ENCODE data around the gene MDP1. TPM values are rescaled to one million over a fixed set of nuclear protein-coding genes. Genes with fewer than 3 reads are reported as not detected.

MDP1 gene
- total RNA-seq (22.8 TPM), polyA plus RNA-seq (ENCODE audit: insufficient read depth, low read depth, low replicate concordance) (55.4 TPM)
- long read RNA-seq, donor 1, transcript MDP1-201 (6 exons, 730 nt): major isoform, 9 of 11 reads
- long read RNA-seq, donor 1, partial matches to known transcripts: 0 of 11 reads
- long read RNA-seq, donor 1, other reads (novel, unspliced or antisense): 0 of 11 reads
- long read RNA-seq, donor 2, transcript MDP1-201 (6 exons, 730 nt): major isoform, 6 of 12 reads
- long read RNA-seq, donor 2, partial matches to known transcripts: 0 of 12 reads
- long read RNA-seq, donor 2, other reads (novel, unspliced or antisense): 0 of 12 reads
- long read RNA-seq, donor 3, transcript MDP1-201 (6 exons, 730 nt): major isoform, 10 of 14 reads
- long read RNA-seq, donor 3, partial matches to known transcripts: 0 of 14 reads
- long read RNA-seq, donor 3, other reads (novel, unspliced or antisense): 0 of 14 reads
- long read RNA-seq, donor 4, transcript MDP1-201 (6 exons, 730 nt): major isoform, 9 of 15 reads
- long read RNA-seq, donor 4, partial matches to known transcripts: 0 of 15 reads
- long read RNA-seq, donor 4, other reads (novel, unspliced or antisense): 0 of 15 reads
- long read RNA-seq, donor 5: 0 reads
- long read RNA-seq, donor 6, transcript MDP1-206 (4 exons, 889 nt): minor isoform, 9 of 54 reads
- long read RNA-seq, donor 6, transcript MDP1-202 (5 exons, 582 nt): minor isoform, 9 of 54 reads
- long read RNA-seq, donor 6, transcript MDP1-201 (6 exons, 730 nt): major isoform, 29 of 54 reads
- long read RNA-seq, donor 6, partial matches to known transcripts: 0 of 54 reads
- long read RNA-seq, donor 6, other reads (novel, unspliced or antisense): 6 of 54 reads
- long read RNA-seq, donor 7, transcript MDP1-201 (6 exons, 730 nt): major isoform, 5 of 9 reads
- long read RNA-seq, donor 7, partial matches to known transcripts: 1 of 9 reads
- long read RNA-seq, donor 7, other reads (novel, unspliced or antisense): 2 of 9 reads
- long read RNA-seq, donor 8, transcript MDP1-201 (6 exons, 730 nt): major isoform, 14 of 16 reads
- long read RNA-seq, donor 8, partial matches to known transcripts: 0 of 16 reads
- long read RNA-seq, donor 8, other reads (novel, unspliced or antisense): 0 of 16 reads
- long read RNA-seq, donor 9, transcript MDP1-201 (6 exons, 730 nt): major isoform, 7 of 11 reads
- long read RNA-seq, donor 9, partial matches to known transcripts: 0 of 11 reads
- long read RNA-seq, donor 9, other reads (novel, unspliced or antisense): 0 of 11 reads
- long read RNA-seq, donor 10, transcript MDP1-201 (6 exons, 730 nt): major isoform, 10 of 18 reads
- long read RNA-seq, donor 10, partial matches to known transcripts: 0 of 18 reads
- long read RNA-seq, donor 10, other reads (novel, unspliced or antisense): 0 of 18 reads

DNA sequence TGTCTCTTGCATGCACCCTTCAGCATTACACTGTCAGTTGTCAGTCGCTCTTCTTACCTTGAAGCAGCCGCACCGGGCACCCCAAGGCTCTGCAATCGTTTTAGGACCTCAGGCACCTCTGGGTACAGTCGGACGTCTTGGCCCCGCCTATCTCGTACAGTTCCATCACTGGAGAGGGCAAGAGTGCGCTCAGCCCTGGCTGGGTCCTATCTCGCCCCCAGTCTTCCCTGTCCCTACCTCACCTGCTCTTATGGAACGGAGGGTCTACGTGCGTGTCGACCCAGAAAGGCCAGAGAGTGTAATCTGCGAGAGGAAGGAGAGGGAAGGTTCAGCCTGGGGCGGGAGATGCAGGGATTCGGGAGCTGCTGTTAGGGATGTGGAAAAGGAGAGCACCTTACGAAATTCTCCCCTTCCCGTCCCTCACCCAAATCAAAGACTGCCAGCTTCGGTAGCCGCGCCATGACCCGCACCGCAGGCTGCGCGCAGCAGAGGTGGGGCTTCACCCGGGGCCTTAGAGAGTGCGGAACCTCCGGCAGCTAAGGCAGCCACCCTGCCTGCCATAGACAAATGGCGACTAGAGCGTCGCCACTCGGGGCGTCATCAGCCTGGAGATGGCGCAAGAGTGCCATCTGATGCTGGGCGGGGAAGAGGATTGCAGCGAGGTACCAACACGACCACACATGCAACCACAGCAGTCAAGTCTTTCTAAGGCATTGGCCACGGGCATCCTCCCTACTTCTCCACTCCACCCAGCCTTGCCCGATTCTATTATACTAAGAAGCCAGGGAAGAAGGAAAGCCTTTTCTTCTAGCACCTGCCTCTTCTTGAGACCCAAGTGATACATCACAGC lies at the start of gene MDP1:
TSS of gene MDP1 (minus strand) at position 572 of the 850 bp plus-strand sequence. CDS start at position 461, 111 bp downstream.
- intact Hi-C loops (cut with DNase I): no loop called here
- DNase-seq (peak; percentile 84 to 95 (median 92)), FAIRE-seq (no peak)
- Histone ChIP-seq H3K4me3 (ENCODE audit: low read length in 3 of 3) (peak within 1 kb of the TSS; percentile 94 to 99 (median 98)), H3K27ac (ENCODE audit: low read depth in 2 of 2, low read length in 2 of 2) (peak within 1 kb of the TSS; percentile 88 to 95), H3K36me3 (ENCODE audit: control insufficient read depth in 2 of 3, insufficient read depth in 3 of 3, low read length in 3 of 3) (peaks cover 0 to 5% (median 2%) of the 10 kb centered on the region in 3 donors), H3K9ac (ENCODE audit: low read length in 3 of 3) (peak within 1 kb of the TSS; percentile 90 to 100 (median 92)), H3K27me3 (ENCODE audit: control insufficient read depth, insufficient read depth, low read length) (no peaks in the 10 kb centered on the region), H3K4me1 (ENCODE audit: control insufficient read depth in 2 of 3, insufficient read depth in 2 of 3, low read depth in 1 of 3, low read length in 3 of 3) (peaks cover 3 to 11% (median 3%) of the 10 kb centered on the region in 3 donors), H3K9me3 (ENCODE audit: control insufficient read depth in 2 of 3, insufficient read depth in 1 of 3, low read length in 3 of 3) (no peaks in the 10 kb centered on the region)
- TF ChIP-seq, protein P1, sequence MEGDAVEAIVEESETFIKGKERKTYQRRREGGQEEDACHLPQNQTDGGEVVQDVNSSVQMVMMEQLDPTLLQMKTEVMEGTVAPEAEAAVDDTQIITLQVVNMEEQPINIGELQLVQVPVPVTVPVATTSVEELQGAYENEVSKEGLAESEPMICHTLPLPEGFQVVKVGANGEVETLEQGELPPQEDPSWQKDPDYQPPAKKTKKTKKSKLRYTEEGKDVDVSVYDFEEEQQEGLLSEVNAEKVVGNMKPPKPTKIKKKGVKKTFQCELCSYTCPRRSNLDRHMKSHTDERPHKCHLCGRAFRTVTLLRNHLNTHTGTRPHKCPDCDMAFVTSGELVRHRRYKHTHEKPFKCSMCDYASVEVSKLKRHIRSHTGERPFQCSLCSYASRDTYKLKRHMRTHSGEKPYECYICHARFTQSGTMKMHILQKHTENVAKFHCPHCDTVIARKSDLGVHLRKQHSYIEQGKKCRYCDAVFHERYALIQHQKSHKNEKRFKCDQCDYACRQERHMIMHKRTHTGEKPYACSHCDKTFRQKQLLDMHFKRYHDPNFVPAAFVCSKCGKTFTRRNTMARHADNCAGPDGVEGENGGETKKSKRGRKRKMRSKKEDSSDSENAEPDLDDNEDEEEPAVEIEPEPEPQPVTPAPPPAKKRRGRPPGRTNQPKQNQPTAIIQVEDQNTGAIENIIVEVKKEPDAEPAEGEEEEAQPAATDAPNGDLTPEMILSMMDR (IDR thresholded peaks at IDR 0.05; ENCODE audit: borderline replicate concordance, extremely low read depth, insufficient read depth): peak; percentile 81

DNA sequence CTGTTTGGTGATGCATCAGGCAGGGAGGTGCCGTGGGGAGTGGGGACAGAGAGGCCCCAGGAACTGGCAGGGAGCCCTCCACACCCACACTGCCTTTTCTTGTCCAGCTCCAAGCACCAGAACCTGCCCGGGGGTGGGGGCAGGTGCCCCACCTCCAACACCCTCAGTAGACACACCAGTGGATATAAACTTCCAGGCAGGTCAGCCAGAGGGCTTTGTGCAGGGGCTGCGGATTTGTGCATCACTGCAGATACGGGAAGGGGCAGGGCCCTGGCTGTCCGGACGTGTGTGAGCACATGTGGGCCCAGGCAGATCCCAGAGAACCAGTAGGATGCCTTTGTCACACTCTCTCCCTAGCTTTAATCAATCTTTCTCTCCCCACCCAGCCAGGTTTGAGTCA lies 48.4 kb upstream of the MDP1 start:
- H3K9ac ChIP-seq (ENCODE audit: low read length in 3 of 3): no peak overlapping the region
- TF ChIP-seq, protein P1 (IDR thresholded peaks at IDR 0.05; ENCODE audit: borderline replicate concordance, extremely low read depth, insufficient read depth): no peak
- H3K4me1 ChIP-seq (ENCODE audit: control insufficient read depth in 2 of 3, insufficient read depth in 2 of 3, low read depth in 1 of 3, low read length in 3 of 3): no peaks in the 10 kb centered on the region
- intact Hi-C loops (cut with DNase I): no loop called here
- H3K27ac ChIP-seq (ENCODE audit: low read depth in 2 of 2, low read length in 2 of 2): no peak overlapping the region
- no peak for FAIRE-seq
- H3K4me3 ChIP-seq (ENCODE audit: low read length in 3 of 3): no peak overlapping the region
- H3K36me3 ChIP-seq (ENCODE audit: control insufficient read depth in 2 of 3, insufficient read depth in 3 of 3, low read length in 3 of 3): peaks cover 0 to 7% (median 7%) of the 10 kb centered on the region in 3 donors
- no peaks in the 10 kb centered on the region for H3K9me3 ChIP-seq (ENCODE audit: control insufficient read depth in 2 of 3, insufficient read depth in 1 of 3, low read length in 3 of 3)
- DNase-seq: peak in 2 of 5 donors; percentile 26 to 58
- no peaks in the 10 kb centered on the region for H3K27me3 ChIP-seq (ENCODE audit: control insufficient read depth, insufficient read depth, low read length)

DNA sequence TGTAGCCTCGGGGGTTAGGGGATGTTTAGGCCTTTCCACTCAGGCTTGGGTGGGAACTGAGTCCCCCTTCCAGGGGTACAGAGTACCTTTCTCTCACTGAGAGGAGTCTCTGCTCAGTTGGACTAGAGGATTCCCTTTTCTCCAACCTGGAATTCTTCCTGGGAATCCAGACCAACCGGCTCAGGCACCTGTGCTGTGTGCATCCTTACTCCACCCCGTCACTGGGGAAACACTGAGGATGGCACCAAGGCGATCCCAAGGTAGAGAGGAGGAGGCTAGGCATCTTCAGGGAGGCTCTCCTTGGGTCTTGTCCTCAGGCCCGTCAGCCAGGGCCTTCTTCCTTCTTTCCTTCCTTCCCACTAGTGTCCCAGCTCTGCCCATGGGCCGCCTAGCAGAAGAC lies 48.0 kb upstream of the MDP1 start:
- Histone ChIP-seq H3K9me3 (ENCODE audit: control insufficient read depth in 2 of 3, insufficient read depth in 1 of 3, low read length in 3 of 3) (no peaks in the 10 kb centered on the region), H3K36me3 (ENCODE audit: control insufficient read depth in 2 of 3, insufficient read depth in 3 of 3, low read length in 3 of 3) (peaks cover 0 to 7% (median 7%) of the 10 kb centered on the region in 3 donors), H3K4me3 (ENCODE audit: low read length in 3 of 3) (no peak overlapping the region), H3K9ac (ENCODE audit: low read length in 3 of 3) (no peak overlapping the region), H3K4me1 (ENCODE audit: control insufficient read depth in 2 of 3, insufficient read depth in 2 of 3, low read depth in 1 of 3, low read length in 3 of 3) (peaks cover 0 to 3% (median 0%) of the 10 kb centered on the region in 3 donors), H3K27ac (ENCODE audit: low read depth in 2 of 2, low read length in 2 of 2) (no peak overlapping the region), H3K27me3 (ENCODE audit: control insufficient read depth, insufficient read depth, low read length) (no peaks in the 10 kb centered on the region)
- DNase-seq: no peak
- no peak for FAIRE-seq
- TF ChIP-seq, protein P1 (IDR thresholded peaks at IDR 0.05; ENCODE audit: borderline replicate concordance, extremely low read depth, insufficient read depth): no peak
- intact Hi-C loops (cut with DNase I): no loop called here
